ENCODE measurements around the gene GPATCH4.

GPATCH4 gene

GRCh38 chr1:156550346-156550745 is 50.9 kb downstream of the GPATCH4 start:
- no peak for FAIRE-seq
- no peak for TF ChIP-seq POLR2A (IDR thresholded peaks at IDR 0.05; ENCODE audit: low read depth, low read length)

GRCh38 chr1:156549831-156550230 is 51.4 kb downstream of the GPATCH4 start:
- no peak for TF ChIP-seq POLR2A (IDR thresholded peaks at IDR 0.05; ENCODE audit: low read depth, low read length)
- DNase-seq (ENCODE audit: insufficient read length, low spot score): no peak
- no peak for FAIRE-seq

More at GRCh38 chr1:156550346-156550745, 50.9 kb downstream of the GPATCH4 start:
- DNase-seq (ENCODE audit: insufficient read length, low spot score): no peak

GRCh38 chr1:156549390-156549789 is 51.9 kb downstream of the GPATCH4 start:
- no peak for FAIRE-seq
- TF ChIP-seq POLR2A (IDR thresholded peaks at IDR 0.05; ENCODE audit: low read depth, low read length): no peak
- DNase-seq (ENCODE audit: insufficient read length, low spot score): no peak

GRCh38 chr1:156547982-156548381 is 53.3 kb downstream of the GPATCH4 start:
- FAIRE-seq: no peak
- no peak for TF ChIP-seq POLR2A (IDR thresholded peaks at IDR 0.05; ENCODE audit: low read depth, low read length)
- DNase-seq (ENCODE audit: insufficient read length, low spot score): no peak

- TF ChIP-seq POLR2A (IDR thresholded peaks at IDR 0.05; ENCODE audit: low read depth, low read length): no peak
- FAIRE-seq: no peak
- DNase-seq (ENCODE audit: insufficient read length, low spot score): no peak
These were observed 53.8 kb downstream of the GPATCH4 start for GRCh38 chr1:156547434-156547833.

GRCh38 chr1:156546267-156546666 is 55.0 kb downstream of the GPATCH4 start:
- no peak for FAIRE-seq

GRCh38 chr1:156544592-156545102 is 56.6 kb downstream of the GPATCH4 start:
- no peak for FAIRE-seq

More at GRCh38 chr1:156546267-156546666, 55.0 kb downstream of the GPATCH4 start:
- TF ChIP-seq POLR2A (IDR thresholded peaks at IDR 0.05; ENCODE audit: low read depth, low read length): no peak
- no peak for DNase-seq (ENCODE audit: insufficient read length, low spot score)

More at GRCh38 chr1:156544592-156545102, 56.6 kb downstream of the GPATCH4 start:
- DNase-seq (ENCODE audit: insufficient read length, low spot score): no peak
- no peak for TF ChIP-seq POLR2A (IDR thresholded peaks at IDR 0.05; ENCODE audit: low read depth, low read length)

Data from H54 (cell line).